HepG2 (cell line): ENCODE results near the gene ARMC2. TPM values are rescaled to one million over a fixed set of nuclear protein-coding genes. Genes with fewer than 3 reads are reported as not detected.

Experiments used
- HDAC1 ChIP-seq: sonication (generic); formaldehyde crosslinking; IDR thresholded peaks from 2 replicates; pipeline ENCODE4 v1.5.1; 2020; ENCODE audit warnings: mild to moderate bottlenecking, missing genetic modification reagents
- HMGXB3 ChIP-seq: sonication (generic); formaldehyde crosslinking; IDR thresholded peaks from 2 replicates; pipeline ENCODE4 v1.4.0; 2020; ENCODE audit warnings: missing genetic modification reagents, borderline replicate concordance
- HOXA7 ChIP-seq: sonication (generic); formaldehyde crosslinking; IDR thresholded peaks from 2 replicates; pipeline ENCODE4 v1.8.1; 2022; ENCODE audit warnings: mild to moderate bottlenecking, missing genetic modification reagents, moderate library complexity
- NCOA5 ChIP-seq: sonication (generic); formaldehyde crosslinking; IDR thresholded peaks from 2 replicates; pipeline ENCODE4 v1.4.0; 2020; ENCODE audit warnings: missing genetic modification reagents
- NFIB ChIP-seq: sonication (generic); formaldehyde crosslinking; IDR thresholded peaks from 2 replicates; pipeline ENCODE4 v1.9.0; 2021; ENCODE audit warnings: missing genetic modification reagents, mild to moderate bottlenecking, borderline replicate concordance
- RBM22 ChIP-seq: fragments of 200-400 bp; formaldehyde crosslinking; optimal IDR thresholded peaks from 2 replicates; pipeline ENCODE3; 2017; ENCODE audit warnings: mild to moderate bottlenecking, low read length, moderate library complexity
- SRSF1 ChIP-seq: fragments of 200-400 bp; formaldehyde crosslinking; optimal IDR thresholded peaks from 2 replicates; pipeline ENCODE3; 2017; ENCODE audit warnings: mild to moderate bottlenecking, low read depth, low read length, moderate library complexity
- ZNF251 ChIP-seq: sonication (generic); formaldehyde crosslinking; IDR thresholded peaks from 2 replicates; pipeline ENCODE4 v1.9.0; 2021; ENCODE audit warnings: mild to moderate bottlenecking, missing genetic modification reagents
- ZNF318 ChIP-seq: sonication (generic); formaldehyde crosslinking; IDR thresholded peaks from 2 replicates; pipeline ENCODE4 v1.4.0; 2020; ENCODE audit warnings: mild to moderate bottlenecking, missing genetic modification reagents
- ZNF550 ChIP-seq: sonication (generic); formaldehyde crosslinking; IDR thresholded peaks from 2 replicates; pipeline ENCODE4 v1.4.0; 2020; ENCODE audit warnings: mild to moderate bottlenecking, missing genetic modification reagents, borderline replicate concordance
- ZNF552 ChIP-seq: sonication (generic); formaldehyde crosslinking; IDR thresholded peaks from 2 replicates; pipeline ENCODE4 v1.9.0; 2022; ENCODE audit warnings: missing genetic modification reagents, mild to moderate bottlenecking, borderline replicate concordance
- polyA plus RNA-seq, 8 experiments: library from polyadenylated mRNA; depleted of rRNA in 3 of 8; stranded (reverse) in 7 of 8; unstranded in 1 of 8; fragments of >200 nt; fragmentation: Illumina TruSeq in 4 of 8; extraction: Trizol in 4 of 8; gene quantifications; 2 replicates each; pipeline versions ENCODE4 v1.2.1 to v1.2.3, GENCODE V29; 2011 to 2016; ENCODE audit warnings: low read depth in 4 of 8, missing spikeins in 1 of 8, mixed read lengths in 1 of 8; ENCODE audit not compliant: insufficient read depth in 1 of 8
- total RNA-seq, 5 experiments: library from RNA; depleted of rRNA; stranded (reverse); fragments of >200 nt; fragmentation: Illumina TruSeq; extraction: Trizol; gene quantifications; 2 replicates each; pipeline ENCODE4 v1.2.3, GENCODE V29; 2016; ENCODE audit warnings: low read depth in 1 of 5

The ARMC2 gene
- total and polyA plus RNA-seq, 2 of the 13 experiments (the other 11 are each of a cell fraction or from before 2014, with no cell fraction given): 1.4 to 3.2 TPM

GRCh38 chr6:109009236-109009961 lies 161.2 kb downstream of the ARMC2 start (continued):
- no peak for TF ChIP-seq NFIB
- no peak for TF ChIP-seq HOXA7 (CRISPR knock-in tag)
- TF ChIP-seq SRSF1: no peak
- no peak for TF ChIP-seq NCOA5
- no peak for TF ChIP-seq ZNF251 (CRISPR knock-in tag)
- TF ChIP-seq HDAC1: peak; percentile 76
- no peak for TF ChIP-seq ZNF552 (CRISPR knock-in tag)
- no peak for TF ChIP-seq RBM22
- no peak for TF ChIP-seq ZNF550 (CRISPR knock-in tag)
- no peak for TF ChIP-seq HMGXB3 (CRISPR knock-in tag)
- TF ChIP-seq ZNF318: no peak
